ENCODE measurements around the gene SSBP3.

- TF ChIP-seq CTCF (conservative IDR thresholded peaks at IDR 0.05; ENCODE audit: low read depth in 2 of 2) = no peak
- no peak for TF ChIP-seq NANOG (IDR thresholded peaks at IDR 0.05; ENCODE audit: borderline replicate concordance)
- no peak for TF ChIP-seq POLR2AphosphoS5 (IDR thresholded peaks at IDR 0.05; ENCODE audit: low read depth)
- TF ChIP-seq EZH2phosphoT487 (IDR thresholded peaks at IDR 0.05; ENCODE audit: unreplicated experiment) = no peak
- TF ChIP-seq ZNF331 (CRISPR knock-in tag; IDR thresholded peaks at IDR 0.05; ENCODE audit: low read depth) = no peak
Observed at GRCh38 chr1:54254055-54254454, 152.1 kb downstream of the SSBP3 start.
